ENCODE measurements around the gene FCN1.

DNA sequence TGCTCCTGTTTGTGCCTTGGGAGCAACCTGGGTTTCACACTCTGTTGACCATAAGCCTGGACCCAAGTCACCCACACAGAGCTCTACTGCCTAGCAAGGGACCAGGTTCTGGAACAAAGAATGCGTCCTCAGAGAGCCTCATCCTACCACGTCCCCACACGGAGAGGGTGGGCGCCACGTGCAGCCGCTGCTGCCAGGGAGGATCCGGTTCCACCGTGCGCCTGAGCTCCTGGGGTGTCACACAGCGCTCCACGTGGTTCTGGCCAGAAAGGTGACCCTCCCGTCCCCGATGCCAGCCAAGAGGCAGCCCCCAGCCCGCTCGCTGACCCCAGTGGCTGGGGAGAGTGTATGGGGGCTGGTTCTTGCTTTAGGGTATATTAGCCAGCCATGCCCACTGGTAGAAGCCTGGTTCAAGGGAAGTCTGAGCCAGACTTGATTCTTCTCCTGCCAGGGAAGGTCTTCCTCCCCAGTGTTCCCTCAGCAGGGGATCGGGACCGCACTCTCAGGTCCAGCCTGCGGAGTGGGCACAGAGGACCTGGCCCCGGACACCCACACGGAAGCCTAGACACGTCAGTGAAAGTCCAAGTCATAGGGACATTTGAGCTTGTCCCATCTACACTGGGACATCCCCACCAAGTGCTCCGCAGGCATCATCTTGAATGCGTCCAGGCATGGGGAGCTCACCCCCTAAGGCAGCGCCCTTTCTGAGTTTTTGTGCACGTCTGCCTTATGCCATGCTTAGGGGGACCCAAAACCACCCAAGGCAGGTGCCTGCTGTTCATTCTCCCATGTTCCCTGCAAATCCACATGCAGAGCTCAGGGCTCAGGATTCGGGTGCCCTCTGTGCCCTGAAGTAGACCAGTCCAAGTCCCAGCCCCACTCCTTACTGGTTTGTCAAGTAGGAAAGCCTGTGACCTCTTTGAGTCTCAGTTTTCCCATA lies 2.4 kb downstream of the FCN1 start:
- TF ChIP-seq, protein P1, sequence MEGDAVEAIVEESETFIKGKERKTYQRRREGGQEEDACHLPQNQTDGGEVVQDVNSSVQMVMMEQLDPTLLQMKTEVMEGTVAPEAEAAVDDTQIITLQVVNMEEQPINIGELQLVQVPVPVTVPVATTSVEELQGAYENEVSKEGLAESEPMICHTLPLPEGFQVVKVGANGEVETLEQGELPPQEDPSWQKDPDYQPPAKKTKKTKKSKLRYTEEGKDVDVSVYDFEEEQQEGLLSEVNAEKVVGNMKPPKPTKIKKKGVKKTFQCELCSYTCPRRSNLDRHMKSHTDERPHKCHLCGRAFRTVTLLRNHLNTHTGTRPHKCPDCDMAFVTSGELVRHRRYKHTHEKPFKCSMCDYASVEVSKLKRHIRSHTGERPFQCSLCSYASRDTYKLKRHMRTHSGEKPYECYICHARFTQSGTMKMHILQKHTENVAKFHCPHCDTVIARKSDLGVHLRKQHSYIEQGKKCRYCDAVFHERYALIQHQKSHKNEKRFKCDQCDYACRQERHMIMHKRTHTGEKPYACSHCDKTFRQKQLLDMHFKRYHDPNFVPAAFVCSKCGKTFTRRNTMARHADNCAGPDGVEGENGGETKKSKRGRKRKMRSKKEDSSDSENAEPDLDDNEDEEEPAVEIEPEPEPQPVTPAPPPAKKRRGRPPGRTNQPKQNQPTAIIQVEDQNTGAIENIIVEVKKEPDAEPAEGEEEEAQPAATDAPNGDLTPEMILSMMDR (IDR thresholded peaks at IDR 0.05): no peak
- TF ChIP-seq POLR2A (IDR thresholded peaks at IDR 0.05): no peak

Data from testis (tissue), 2 donors.